ENCODE measurements around the gene RASAL2.

- TF ChIP-seq CTCF (IDR thresholded peaks at IDR 0.05) (no peak), EZH2 (IDR thresholded peaks at IDR 0.05; ENCODE audit: borderline replicate concordance, insufficient read depth, low read depth, low read length, poor library complexity, severe bottlenecking) (no peak)
These were observed 7.1 kb upstream of the RASAL2 start for GRCh38 chr1:178086766-178087165.
